A673 (cell line): ENCODE data around the gene MAST3.

ENCODE experiments used
- EZH2 ChIP-seq: fragments of 200-600 bp; sonication (generic); IDR thresholded peaks from 2 replicates; pipeline ENCODE4 v1.6.1; 2017; ENCODE audit warnings: borderline replicate concordance, low read depth, mild to moderate bottlenecking, mixed read lengths, antibody characterized with exemption, low read length; ENCODE audit not compliant: poor library complexity, severe bottlenecking
- TF ChIP-seq, protein P1 (sequence below): fragments of 300-800, 200-600 bp; sonication (generic); conservative IDR thresholded peaks from 2 replicates; pipeline ENCODE4 v1.5.1; 2017; ENCODE audit warnings: low read depth, mild to moderate bottlenecking, antibody characterized with exemption, low read length, moderate library complexity, mixed read lengths

DNA sequence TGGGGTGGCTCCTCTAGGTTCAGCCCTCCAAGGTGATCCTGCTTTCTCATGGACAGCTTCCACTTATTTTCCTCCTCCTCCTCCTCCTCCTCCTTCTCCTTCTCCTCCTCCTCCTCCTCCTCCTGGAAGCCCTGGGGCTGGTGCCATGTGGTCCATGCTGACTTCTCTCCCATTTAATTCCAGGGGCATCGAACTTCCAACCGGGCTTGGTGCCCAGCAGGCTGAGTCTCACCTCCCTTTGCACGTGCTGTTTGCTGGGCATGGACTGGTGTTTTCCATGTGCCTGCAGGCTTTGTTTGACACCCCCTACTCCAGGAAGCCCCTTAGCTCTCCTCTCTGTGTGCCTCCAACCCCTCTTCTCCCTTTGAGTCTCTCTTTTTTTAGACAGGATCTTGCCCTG is 3.7 kb downstream of the MAST3 start:
- TF ChIP-seq, protein P1, sequence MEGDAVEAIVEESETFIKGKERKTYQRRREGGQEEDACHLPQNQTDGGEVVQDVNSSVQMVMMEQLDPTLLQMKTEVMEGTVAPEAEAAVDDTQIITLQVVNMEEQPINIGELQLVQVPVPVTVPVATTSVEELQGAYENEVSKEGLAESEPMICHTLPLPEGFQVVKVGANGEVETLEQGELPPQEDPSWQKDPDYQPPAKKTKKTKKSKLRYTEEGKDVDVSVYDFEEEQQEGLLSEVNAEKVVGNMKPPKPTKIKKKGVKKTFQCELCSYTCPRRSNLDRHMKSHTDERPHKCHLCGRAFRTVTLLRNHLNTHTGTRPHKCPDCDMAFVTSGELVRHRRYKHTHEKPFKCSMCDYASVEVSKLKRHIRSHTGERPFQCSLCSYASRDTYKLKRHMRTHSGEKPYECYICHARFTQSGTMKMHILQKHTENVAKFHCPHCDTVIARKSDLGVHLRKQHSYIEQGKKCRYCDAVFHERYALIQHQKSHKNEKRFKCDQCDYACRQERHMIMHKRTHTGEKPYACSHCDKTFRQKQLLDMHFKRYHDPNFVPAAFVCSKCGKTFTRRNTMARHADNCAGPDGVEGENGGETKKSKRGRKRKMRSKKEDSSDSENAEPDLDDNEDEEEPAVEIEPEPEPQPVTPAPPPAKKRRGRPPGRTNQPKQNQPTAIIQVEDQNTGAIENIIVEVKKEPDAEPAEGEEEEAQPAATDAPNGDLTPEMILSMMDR: no peak
- no peak for TF ChIP-seq EZH2
